Neural crest cell (in vitro differentiated cells): Measurements from ENCODE around the gene ARHGAP23. TPM values are rescaled to one million over a fixed set of nuclear protein-coding genes. Genes with fewer than 3 reads are reported as not detected.

ENCODE experiments used
- DNase-seq: peaks from one replicate; pipeline ENCODE4 v3.0.0; 2021; ENCODE audit warnings: low read depth, mixed read lengths, low spot score
- H3K27ac Mint-ChIP-seq: one replicate; pipeline ENCODE4 v1.8.0; 2021; ENCODE audit warnings: mild to moderate bottlenecking, mixed read lengths; ENCODE audit not compliant: unreplicated experiment
- H3K27me3 Mint-ChIP-seq: 2 replicates; pipeline ENCODE4 v1.8.0; 2021; ENCODE audit warnings: low read depth, mild to moderate bottlenecking, mixed read lengths
- H3K36me3 Mint-ChIP-seq: 2 replicates; pipeline ENCODE4 v1.8.0; 2021; ENCODE audit warnings: low read depth, mild to moderate bottlenecking, mixed read lengths
- H3K4me1 Mint-ChIP-seq: 2 replicates; pipeline ENCODE4 v1.8.0; 2021; ENCODE audit warnings: mixed read lengths
- H3K4me3 Mint-ChIP-seq: one replicate; pipeline ENCODE4 v1.8.0; 2021; ENCODE audit warnings: mild to moderate bottlenecking, mixed read lengths
- H3K9me3 Mint-ChIP-seq: 2 replicates; pipeline ENCODE4 v1.8.0; 2021; ENCODE audit warnings: mixed read lengths
- CTCF ChIP-seq: fragments of 200-600 bp; sonication (generic); conservative IDR thresholded peaks from 2 replicates; pipeline ENCODE4 v1.5.0; 2021; ENCODE audit warnings: antibody characterized with exemption, mild to moderate bottlenecking
- total RNA-seq: library from RNA; stranded (reverse); gene quantifications from 2 replicates; pipeline ENCODE4 v1.2.1, GENCODE V29; 2021

The ARHGAP23 gene
- total RNA-seq, 1 donor from 2014 or later: 30.0 TPM

- H3K27ac Mint-ChIP-seq: no peak overlapping the region
- no peaks in the 10 kb centered on the region for H3K36me3 Mint-ChIP-seq
- peak overlapping the region; percentile 83 for H3K4me3 Mint-ChIP-seq
- peaks cover 63% of the 10 kb centered on the region for H3K27me3 Mint-ChIP-seq
- H3K4me1 Mint-ChIP-seq: peaks cover 37% of the 10 kb centered on the region
- TF ChIP-seq CTCF: no peak
- no peaks in the 10 kb centered on the region for H3K9me3 Mint-ChIP-seq
- DNase-seq: no peak
Observed at GRCh38 chr17:38418693-38419507, 9.4 kb upstream of the ARHGAP23 start.

DNA sequence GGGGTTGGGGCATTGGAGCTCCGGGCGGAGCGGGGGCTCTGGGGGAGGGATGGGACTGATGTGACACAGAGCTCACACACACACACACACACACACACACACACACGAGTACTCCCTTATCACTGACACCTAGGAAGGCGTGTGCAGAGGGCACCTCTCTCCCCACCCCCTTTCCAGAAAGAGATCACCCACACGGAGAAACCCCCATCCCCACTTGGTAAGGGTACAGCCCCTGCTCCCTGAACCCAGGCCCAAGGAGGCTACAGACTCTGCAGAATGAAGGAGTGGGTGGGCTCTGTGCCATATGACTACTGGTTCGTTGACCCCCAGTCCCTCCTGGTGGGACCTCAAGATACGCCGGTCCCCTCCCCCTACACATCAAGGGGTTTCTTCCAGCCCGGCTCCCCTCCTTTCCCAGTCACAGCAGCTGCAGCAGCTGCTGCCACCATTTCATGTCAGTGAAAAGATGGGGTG lies 8.7 kb upstream of the ARHGAP23 start:
- H3K27me3 Mint-ChIP-seq: peaks cover 65% of the 10 kb centered on the region
- H3K4me3 Mint-ChIP-seq: peak overlapping the region; percentile 59
- peaks cover 37% of the 10 kb centered on the region for H3K4me1 Mint-ChIP-seq
- no peak overlapping the region for H3K27ac Mint-ChIP-seq
- no peak for TF ChIP-seq CTCF
- no peak for DNase-seq
- H3K9me3 Mint-ChIP-seq: no peaks in the 10 kb centered on the region
- H3K36me3 Mint-ChIP-seq: no peaks in the 10 kb centered on the region

DNA sequence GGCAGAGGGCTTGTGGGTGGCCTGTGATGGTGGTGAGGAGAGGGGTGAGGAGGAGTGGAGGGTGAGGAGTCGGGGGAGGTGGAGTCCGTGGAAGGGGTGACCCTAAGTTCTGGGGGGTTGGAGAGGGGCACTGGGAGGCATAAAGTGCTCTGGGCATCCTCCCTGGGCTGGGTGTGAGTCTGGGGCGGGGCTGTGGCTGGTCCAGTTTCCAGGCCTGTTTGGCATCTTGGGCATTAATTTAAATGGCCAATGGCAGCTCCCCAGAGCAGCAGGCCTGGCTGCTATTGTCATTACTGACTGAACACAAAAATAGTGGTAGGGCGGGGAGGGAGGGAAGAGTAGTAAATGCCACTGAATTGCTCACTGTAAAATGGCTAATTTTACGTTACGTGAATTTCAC lies 7.7 kb upstream of the ARHGAP23 start:
- Mint-ChIP-seq H3K4me1 (peaks cover 43% of the 10 kb centered on the region), H3K9me3 (no peaks in the 10 kb centered on the region), H3K36me3 (no peaks in the 10 kb centered on the region), H3K27me3 (peaks cover 72% of the 10 kb centered on the region), H3K4me3 (no peak overlapping the region), H3K27ac (no peak overlapping the region)
- no peak for TF ChIP-seq CTCF
- no peak for DNase-seq

GRCh38 chr17:38421171-38421841 lies 7.0 kb upstream of the ARHGAP23 start:
- Mint-ChIP-seq H3K4me3 (peak overlapping the region; percentile 64), H3K4me1 (peaks cover 47% of the 10 kb centered on the region), H3K27me3 (peaks cover 72% of the 10 kb centered on the region), H3K36me3 (no peaks in the 10 kb centered on the region), H3K27ac (no peak overlapping the region), H3K9me3 (no peaks in the 10 kb centered on the region)
- DNase-seq: no peak
- no peak for TF ChIP-seq CTCF

DNA sequence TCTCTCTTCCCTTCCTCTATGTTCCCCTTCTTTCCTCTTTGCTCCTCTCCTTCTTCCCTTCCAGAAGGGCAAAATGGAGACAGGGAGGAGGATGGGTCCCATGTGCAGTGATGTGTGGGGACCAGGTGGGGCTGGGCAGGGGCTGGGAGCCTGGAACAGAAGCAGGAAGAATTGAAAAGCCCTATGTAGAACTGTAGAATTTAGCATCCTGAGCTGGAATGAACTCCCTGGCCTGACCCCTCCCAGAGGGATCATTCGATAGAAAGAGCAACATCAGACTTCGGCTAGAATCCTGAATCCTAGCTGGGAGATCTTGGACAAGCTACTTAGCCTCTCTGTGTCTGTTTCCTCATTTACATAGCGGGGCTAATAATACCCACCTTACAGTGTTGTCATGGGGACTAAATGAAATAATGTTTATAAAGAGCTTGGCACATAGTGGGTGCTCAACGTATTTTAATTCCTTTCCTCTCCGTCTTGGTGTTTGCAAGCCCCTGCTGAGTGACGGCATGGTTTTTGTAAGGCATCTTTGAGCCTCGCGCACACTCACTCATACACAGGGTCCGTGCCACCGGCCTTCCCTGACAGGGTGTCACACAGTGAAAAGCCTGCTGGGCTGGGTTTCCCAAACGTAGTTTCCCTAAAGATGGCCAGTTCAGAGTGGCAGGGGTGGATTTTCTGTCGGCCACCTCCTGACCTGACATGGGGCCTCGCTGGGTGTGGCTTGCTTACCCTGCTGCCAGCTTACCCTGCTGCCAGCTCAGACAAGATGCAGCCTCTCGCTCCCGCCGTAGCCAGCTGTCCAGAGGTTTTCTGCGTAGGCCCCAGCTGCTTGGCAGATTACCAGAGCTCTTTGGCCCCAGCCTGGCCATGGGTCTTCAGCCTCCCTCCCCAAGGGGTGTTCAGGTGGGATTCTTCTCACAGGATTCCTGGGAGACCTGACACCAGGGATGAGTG lies 6.1 kb upstream of the ARHGAP23 start:
- Mint-ChIP-seq H3K36me3 (no peaks in the 10 kb centered on the region), H3K9me3 (no peaks in the 10 kb centered on the region), H3K27ac (no peak overlapping the region), H3K4me3 (peak overlapping the region; percentile 64), H3K4me1 (peaks cover 42% of the 10 kb centered on the region), H3K27me3 (peaks cover 68% of the 10 kb centered on the region)
- no peak for TF ChIP-seq CTCF
- DNase-seq: no peak
